Measurements from ENCODE around the gene CD82. TPM values are rescaled to one million over a fixed set of nuclear protein-coding genes. Genes with fewer than 3 reads are reported as not detected.
A peak's percentile ranks its signal among the peaks of the same experiment; 100 is the strongest.

The CD82 gene
- total RNA-seq (2022) (50.9 and 114 TPM in 2 replicates), Bru-seq, nascent RNA (percentile 47 among the genes with signal in this experiment), BruChase-seq, experiment 1, labeled RNA remaining after a 6-hour chase (percentile 43 among the genes with signal in this experiment), BruChase-seq, experiment 2, labeled RNA remaining after a 2-hour chase (percentile 44 among the genes with signal in this experiment)
- long read RNA-seq, transcript CD82-201 (10 exons, 2,289 nt): major isoform, 97 of 117 reads
- long read RNA-seq, partial matches to known transcripts: 4 of 117 reads
- long read RNA-seq, other reads (novel, unspliced or antisense): 16 of 117 reads

DNA sequence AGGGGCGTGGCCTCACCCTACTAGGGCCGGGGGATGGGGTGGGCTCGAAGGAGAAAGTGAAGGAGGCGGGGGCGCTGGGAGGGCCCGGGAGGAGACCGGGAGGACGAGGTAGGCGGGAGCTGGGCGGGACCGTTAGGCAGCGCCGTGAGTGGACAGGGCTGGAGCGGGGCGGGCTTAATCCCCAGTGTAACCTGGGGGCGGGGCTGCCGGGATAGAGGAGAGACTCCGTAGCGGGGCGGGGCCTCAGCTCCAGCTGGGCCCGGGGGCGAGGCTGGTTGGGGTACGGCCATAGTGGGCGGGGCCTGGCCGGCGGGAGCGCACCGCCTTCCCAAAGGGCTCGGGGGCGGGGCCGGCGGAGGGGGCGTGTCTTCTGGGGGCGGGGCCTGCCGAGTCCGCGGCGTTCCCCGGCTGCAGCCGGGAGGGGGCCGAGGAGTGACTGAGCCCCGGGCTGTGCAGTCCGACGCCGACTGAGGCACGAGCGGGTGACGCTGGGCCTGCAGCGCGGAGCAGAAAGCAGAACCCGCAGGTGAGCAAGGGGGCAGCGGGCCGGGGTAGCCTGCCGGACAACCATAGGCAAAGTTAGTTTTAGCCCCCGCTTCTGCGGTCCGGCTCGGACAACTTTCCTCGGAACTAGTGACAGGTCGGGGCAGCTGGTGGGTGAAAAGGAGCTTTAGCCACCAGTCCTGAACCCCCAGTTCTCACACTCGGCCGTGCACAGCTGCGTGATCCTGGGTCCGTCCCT, at the start of gene CD82:
TSS of gene CD82 (plus strand) at position 453 of the 742 bp plus-strand sequence. CDS start 29,000 bp downstream, outside the sequence.
- POLR2A ChIA-PET: interaction anchor here (0.6 to 2.9 kb wide), 11 partner anchors 8 to 367 kb away, joined by 3 to 21 read pairs (median 3); no protein-coding TSS in a partner anchor
- TF ChIP-seq CTCF (IDR thresholded peaks at IDR 0.05; ENCODE audit: unreplicated experiment): peak; percentile 20
- peaks cover 64% of the 10 kb centered on the region for H3K4me1 Mint-ChIP-seq (ENCODE audit: insufficient read depth, unreplicated experiment)
- H3K27me3 Mint-ChIP-seq (ENCODE audit: insufficient read depth, unreplicated experiment): no peaks in the 10 kb centered on the region
- H3K9me3 Mint-ChIP-seq (ENCODE audit: unreplicated experiment): no peaks in the 10 kb centered on the region
- peak within 1 kb of the TSS; percentile 98 for H3K27ac Mint-ChIP-seq (ENCODE audit: low read depth, unreplicated experiment)
- H3K36me3 Mint-ChIP-seq (ENCODE audit: insufficient read depth, unreplicated experiment): no peaks in the 10 kb centered on the region
- CTCF ChIA-PET: interaction anchor here (1.3 to 3.4 kb wide), 4 partner anchors 8 to 346 kb away, joined by 3 to 13 read pairs (median 4); no protein-coding TSS in a partner anchor
- peak within 1 kb of the TSS; percentile 77 for H3K4me3 Mint-ChIP-seq (ENCODE audit: unreplicated experiment)
- DNase-seq (ENCODE audit: unreplicated experiment): peak; percentile 99
- intact Hi-C loops (cut with micrococcal nuclease): loop anchor here (2.0 kb wide), 1 partner anchor 51 kb away; no protein-coding TSS in a partner anchor
- BruUV-seq (replicated peaks): no TSS peak

DNA sequence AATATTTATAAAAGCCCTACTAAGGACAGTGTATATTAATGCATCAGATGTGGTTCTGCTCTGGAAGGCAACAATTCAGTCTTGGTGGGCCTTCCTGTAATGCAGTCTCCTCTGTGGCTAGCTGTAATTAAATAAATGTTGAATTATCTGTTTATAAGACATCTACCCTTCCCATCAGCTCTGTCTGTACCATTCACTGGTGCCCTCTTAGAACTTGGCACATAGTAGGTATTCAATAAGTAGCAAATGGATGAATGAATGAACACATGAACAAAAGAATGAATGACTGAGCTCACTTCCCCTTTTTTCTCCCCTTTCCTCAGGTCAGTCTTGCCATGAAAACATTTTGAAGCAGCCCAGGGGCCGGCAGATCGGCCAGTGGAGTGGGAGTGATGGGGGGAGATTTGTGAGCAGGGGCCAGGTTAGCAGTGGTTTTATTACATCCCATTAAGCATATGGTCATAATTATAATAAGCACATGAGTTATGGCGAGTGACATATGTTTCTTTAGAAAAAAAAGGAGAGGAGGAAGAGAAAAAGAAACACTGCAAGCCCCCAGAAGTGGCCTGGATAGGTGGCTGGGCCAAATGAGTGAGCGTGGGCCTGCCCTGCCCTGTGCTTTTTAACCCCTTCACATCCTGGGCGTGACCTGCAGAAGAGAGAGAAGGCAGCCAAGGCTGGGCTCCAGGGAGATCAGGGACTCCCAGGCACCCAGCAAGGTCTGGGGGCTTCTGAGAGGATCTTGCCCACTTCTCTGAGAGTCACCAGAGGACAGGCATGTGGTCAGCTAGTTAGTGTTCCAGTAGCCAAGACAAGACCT, 48.6 kb upstream of the CD82 start:
- H3K9me3 Mint-ChIP-seq (ENCODE audit: unreplicated experiment): no peaks in the 10 kb centered on the region
- POLR2A ChIA-PET: no interaction called here
- DNase-seq (ENCODE audit: unreplicated experiment): no peak
- intact Hi-C loops (cut with micrococcal nuclease): no loop called here
- no TSS peak for BruUV-seq (replicated peaks)
- no peaks in the 10 kb centered on the region for H3K4me1 Mint-ChIP-seq (ENCODE audit: insufficient read depth, unreplicated experiment)
- H3K27me3 Mint-ChIP-seq (ENCODE audit: insufficient read depth, unreplicated experiment): peaks cover 25% of the 10 kb centered on the region
- H3K36me3 Mint-ChIP-seq (ENCODE audit: insufficient read depth, unreplicated experiment): no peaks in the 10 kb centered on the region
- no peak for TF ChIP-seq CTCF (IDR thresholded peaks at IDR 0.05; ENCODE audit: unreplicated experiment)
- no peak overlapping the region for H3K4me3 Mint-ChIP-seq (ENCODE audit: unreplicated experiment)
- no peak overlapping the region for H3K27ac Mint-ChIP-seq (ENCODE audit: low read depth, unreplicated experiment)
- CTCF ChIA-PET: no interaction called here

DNA sequence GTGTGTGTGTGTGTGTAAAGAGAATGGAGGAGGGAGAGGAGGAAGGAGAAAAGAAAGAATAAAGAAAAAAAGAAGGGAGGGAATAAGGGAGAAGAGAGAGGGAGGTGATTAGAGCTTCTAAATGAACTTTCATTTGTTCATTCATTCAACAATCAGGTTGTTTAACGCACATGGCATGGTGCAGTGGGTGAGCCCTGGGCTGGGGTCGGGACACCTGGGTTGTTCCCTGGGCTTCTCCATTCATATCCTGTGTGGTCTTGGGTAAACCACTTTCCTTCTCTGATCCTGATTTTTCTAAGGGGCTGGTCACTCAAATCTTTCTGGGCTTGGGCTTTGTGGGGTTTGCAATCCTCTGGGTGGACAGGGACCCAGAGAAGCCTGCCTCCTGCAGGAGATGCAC, 47.9 kb upstream of the CD82 start:
- Mint-ChIP-seq H3K27ac (ENCODE audit: low read depth, unreplicated experiment) (no peak overlapping the region), H3K36me3 (ENCODE audit: insufficient read depth, unreplicated experiment) (no peaks in the 10 kb centered on the region), H3K9me3 (ENCODE audit: unreplicated experiment) (no peaks in the 10 kb centered on the region), H3K4me1 (ENCODE audit: insufficient read depth, unreplicated experiment) (no peaks in the 10 kb centered on the region), H3K27me3 (ENCODE audit: insufficient read depth, unreplicated experiment) (peaks cover 19% of the 10 kb centered on the region), H3K4me3 (ENCODE audit: unreplicated experiment) (no peak overlapping the region)
- intact Hi-C loops (cut with micrococcal nuclease): no loop called here
- ChIA-PET CTCF (no interaction called here), POLR2A (no interaction called here)
- no peak for DNase-seq (ENCODE audit: unreplicated experiment)
- BruUV-seq (replicated peaks): no TSS peak
- no peak for TF ChIP-seq CTCF (IDR thresholded peaks at IDR 0.05; ENCODE audit: unreplicated experiment)
